Measurements from ENCODE around the gene AMER3.
"Not testable (repeated sequence)": the region's sequence is repeated elsewhere in the genome, so short reads cannot be mapped to it uniquely, and the experiment has no call there.

AMER3 gene

DNA sequence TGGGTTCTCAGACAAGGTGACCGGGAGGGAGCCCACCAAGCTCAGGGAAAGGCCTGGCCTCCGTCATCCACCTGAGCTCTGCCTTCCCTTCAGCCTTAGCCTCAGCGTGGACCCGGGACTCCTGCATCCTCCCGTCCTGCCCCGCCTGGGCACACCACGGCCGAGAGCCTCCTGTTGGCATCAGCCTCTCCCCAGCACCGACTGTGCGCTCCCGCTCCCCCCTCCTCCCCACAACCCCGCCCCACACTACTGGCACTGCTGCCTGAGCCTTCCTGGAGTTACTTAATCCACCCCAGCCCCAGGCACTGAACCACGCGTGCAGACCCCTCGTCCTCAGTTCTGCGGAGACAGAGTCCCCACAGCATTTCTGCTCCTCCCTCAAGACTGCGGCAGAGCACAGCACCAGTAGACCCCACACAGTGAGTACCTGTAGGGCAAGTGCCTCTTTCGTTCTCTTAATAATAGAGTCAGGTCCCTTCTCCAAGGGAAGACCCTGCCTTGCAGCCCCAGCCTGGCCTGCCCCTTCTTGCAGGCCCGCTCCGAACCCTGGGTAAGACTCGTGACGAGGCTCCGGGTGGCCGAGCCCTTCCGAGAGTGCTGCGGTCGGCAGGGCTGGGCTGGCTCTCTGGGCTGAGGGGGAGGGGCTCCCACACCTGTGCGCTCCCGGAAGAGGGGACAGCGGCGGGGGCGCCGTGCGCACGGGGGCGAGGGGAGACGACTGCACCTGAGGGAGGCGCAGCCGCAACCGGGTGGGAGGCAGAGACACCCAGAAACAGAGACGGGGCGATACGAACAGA lies at the start of gene AMER3:
TSS of gene AMER3 (plus strand) at position 285 of the 797 bp plus-strand sequence. CDS start 6,533 bp downstream, outside the sequence.
- Mint-ChIP-seq H3K4me1 (ENCODE audit: low read depth) (peaks cover 8% of the 10 kb centered on the region), H3K36me3 (ENCODE audit: low read depth) (no peaks in the 10 kb centered on the region), H3K9me3 (no peaks in the 10 kb centered on the region), H3K27ac (no peak within 1 kb of the TSS), H3K27me3 (peaks cover 66% of the 10 kb centered on the region), H3K4me3 (peak within 1 kb of the TSS; percentile 31)
- no peak for DNase-seq

- H3K36me3 Mint-ChIP-seq (ENCODE audit: low read depth); H3K4me1 Mint-ChIP-seq (ENCODE audit: low read depth); H3K27me3 Mint-ChIP-seq; H3K4me3 Mint-ChIP-seq; H3K27ac Mint-ChIP-seq; DNase-seq; H3K9me3 Mint-ChIP-seq: not testable (repeated sequence)
Measured at GRCh38 chr2:130714795-130715194, 40.5 kb upstream of the AMER3 start.

DNA sequence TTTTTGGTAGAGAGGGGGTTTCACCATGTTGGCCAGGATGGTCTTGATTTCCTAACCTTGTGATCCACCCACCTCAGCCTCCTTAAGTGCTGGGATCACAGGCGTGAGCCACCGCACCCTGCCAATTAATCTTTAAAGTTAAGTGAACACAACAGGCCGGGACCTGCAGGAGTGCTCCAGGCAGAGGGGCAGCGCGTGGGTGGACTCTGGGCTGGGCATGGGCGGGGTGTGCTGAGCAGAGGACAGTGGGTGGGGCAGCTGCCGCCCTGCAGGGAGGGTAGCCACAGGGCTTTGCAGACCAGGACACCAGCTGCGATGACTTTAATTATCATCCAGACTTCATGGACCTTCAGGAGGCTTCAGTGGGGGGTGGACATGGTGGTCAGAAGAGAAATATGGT lies 35.3 kb upstream of the AMER3 start:
- H3K9me3 Mint-ChIP-seq, result no peaks in the 10 kb centered on the region
- DNase-seq, result no peak
- H3K27me3 Mint-ChIP-seq, result peaks cover 11% of the 10 kb centered on the region
- no peak overlapping the region for H3K27ac Mint-ChIP-seq
- no peaks in the 10 kb centered on the region for H3K4me1 Mint-ChIP-seq (ENCODE audit: low read depth)
- H3K36me3 Mint-ChIP-seq (ENCODE audit: low read depth), result no peaks in the 10 kb centered on the region
- H3K4me3 Mint-ChIP-seq, result no peak overlapping the region

DNA sequence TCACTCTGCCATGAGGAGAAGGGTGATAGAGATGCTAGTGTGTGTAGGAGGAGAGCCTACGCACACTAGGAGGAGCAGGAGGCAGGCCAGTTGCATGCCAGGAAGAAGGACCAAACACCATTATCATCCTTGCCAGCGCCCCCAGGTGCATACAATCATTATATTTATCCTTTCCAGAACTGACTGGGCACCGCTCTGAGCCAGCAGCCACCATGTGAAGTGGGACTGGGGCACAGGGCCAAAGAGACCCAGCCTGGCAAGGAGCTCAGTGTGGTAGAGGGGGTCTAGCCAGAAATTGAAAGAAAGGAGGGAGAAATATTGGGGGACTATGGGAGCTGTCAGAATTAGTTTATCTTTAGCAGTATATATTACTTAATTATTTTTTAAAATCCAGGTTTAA lies 34.8 kb upstream of the AMER3 start:
- H3K36me3 Mint-ChIP-seq (ENCODE audit: low read depth), result no peaks in the 10 kb centered on the region
- no peaks in the 10 kb centered on the region for H3K9me3 Mint-ChIP-seq
- H3K4me3 Mint-ChIP-seq, result no peak overlapping the region
- no peak overlapping the region for H3K27ac Mint-ChIP-seq
- H3K27me3 Mint-ChIP-seq, result peaks cover 11% of the 10 kb centered on the region
- no peak for DNase-seq
- H3K4me1 Mint-ChIP-seq (ENCODE audit: low read depth), result no peaks in the 10 kb centered on the region

DNA sequence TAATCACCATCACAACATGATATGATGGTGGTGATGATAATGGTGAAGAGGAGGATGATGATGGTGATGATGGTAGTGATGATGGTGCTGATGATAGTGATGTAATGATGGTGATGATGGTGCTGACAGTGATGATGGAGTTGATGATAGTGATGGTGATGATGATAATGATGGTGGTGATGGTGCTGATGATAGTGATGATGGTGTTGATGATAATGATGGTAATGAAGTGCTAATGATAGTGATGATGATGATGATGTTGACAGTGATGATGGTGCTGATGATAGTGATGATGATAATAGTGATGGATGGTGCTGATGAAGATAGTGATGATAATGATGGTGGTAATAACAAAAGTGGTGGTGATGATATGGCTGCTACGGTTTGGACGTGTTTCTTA lies 30.9 kb upstream of the AMER3 start:
- Mint-ChIP-seq H3K4me3 (no peak overlapping the region), H3K27ac (no peak overlapping the region), H3K9me3 (no peaks in the 10 kb centered on the region), H3K27me3 (peaks cover 11% of the 10 kb centered on the region), H3K4me1 (ENCODE audit: low read depth) (peaks cover 18% of the 10 kb centered on the region), H3K36me3 (ENCODE audit: low read depth) (no peaks in the 10 kb centered on the region)
- DNase-seq, result no peak

DNA sequence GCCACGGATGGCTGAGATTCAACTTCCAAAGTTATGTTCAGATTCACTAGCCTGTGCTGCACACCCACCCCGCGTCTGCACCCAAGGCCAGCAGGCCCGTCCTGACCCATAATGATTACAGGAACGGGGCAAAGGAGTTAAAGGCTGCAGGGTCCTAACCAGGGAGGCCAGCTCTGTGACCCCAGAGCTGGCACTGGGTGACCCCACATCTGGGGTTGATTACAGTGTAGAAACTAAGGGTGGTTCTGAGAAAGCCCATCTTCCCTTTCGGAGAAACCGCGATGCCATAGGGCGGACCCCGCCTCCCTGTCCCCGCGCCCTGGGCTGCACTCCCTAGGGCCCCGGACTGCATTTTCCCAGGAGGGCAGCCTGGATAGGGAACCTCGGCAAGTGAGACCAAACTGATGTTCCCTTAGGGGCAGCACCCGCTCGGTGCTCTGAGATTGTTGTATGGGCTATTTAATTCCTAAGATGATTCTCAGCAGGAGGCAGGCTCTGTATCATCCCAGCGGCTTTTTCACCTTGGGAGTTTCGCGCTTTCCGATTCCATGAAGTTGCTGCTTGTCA lies 28.6 kb upstream of the AMER3 start:
- Mint-ChIP-seq H3K27ac (peak overlapping the region; percentile 68), H3K36me3 (ENCODE audit: low read depth) (no peaks in the 10 kb centered on the region), H3K27me3 (peaks cover 3% of the 10 kb centered on the region), H3K4me3 (peak overlapping the region; percentile 75), H3K4me1 (ENCODE audit: low read depth) (peaks cover 18% of the 10 kb centered on the region), H3K9me3 (no peaks in the 10 kb centered on the region)
- DNase-seq, result no peak

DNA sequence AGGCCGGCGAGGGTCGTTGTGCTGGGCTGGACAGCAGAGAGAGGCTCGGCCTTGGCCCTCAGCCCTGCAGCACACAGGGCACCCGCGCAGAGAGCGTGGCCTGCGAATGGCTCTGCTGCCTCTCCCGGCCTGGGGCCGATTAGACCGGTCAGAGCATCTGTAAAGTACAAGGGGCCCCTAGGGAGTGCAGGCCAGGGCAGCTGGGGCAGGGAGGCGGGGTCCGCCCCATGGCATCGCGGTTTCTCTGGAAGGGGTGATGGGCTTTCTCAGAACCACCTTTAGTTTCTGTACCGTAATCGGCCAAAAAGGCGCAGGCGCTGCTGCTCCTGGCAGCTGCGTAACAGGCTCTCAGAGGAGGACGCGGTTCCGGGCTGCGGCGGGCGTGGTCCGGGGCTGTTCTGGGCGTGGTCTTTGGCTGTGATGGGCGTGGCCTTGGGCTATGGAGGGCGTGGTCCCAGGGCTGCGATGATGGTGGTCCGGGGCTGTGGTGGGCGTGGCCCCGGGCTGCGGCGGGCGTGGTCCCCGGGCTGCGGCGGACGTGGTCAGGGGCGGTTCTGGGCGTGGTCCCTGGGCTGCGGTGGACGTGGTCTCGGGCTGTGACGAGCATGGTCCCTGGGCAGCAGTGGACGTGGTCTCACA lies 27.9 kb upstream of the AMER3 start:
- H3K27ac Mint-ChIP-seq, result peak overlapping the region; percentile 68
- peak; percentile 95 for DNase-seq
- no peaks in the 10 kb centered on the region for H3K9me3 Mint-ChIP-seq
- H3K4me3 Mint-ChIP-seq, result peak overlapping the region; percentile 75
- H3K36me3 Mint-ChIP-seq (ENCODE audit: low read depth), result no peaks in the 10 kb centered on the region
- H3K4me1 Mint-ChIP-seq (ENCODE audit: low read depth), result peaks cover 18% of the 10 kb centered on the region
- peaks cover 3% of the 10 kb centered on the region for H3K27me3 Mint-ChIP-seq

DNA sequence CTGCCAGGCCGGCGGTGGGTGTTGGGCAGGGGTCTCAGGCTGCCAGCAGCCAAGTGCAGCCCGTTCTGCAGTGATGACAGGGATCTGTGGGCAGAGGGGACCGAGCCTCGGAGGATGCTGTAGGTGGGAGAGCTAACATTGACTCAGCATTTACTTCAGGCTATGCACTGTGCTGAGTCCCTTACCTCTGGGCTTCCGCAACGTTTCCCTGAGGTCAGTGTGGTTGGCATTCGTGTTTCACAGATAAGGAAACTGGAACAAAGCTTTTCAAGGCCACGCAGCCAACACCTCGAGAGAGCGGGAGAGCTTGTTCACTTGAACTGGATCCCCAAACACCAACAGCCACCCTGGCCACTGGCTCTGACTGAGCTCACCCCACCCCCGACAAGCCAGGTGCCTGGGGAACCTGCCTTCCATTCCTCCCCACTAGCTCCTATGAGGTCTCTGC lies 27.3 kb upstream of the AMER3 start:
- Mint-ChIP-seq H3K4me3 (peak overlapping the region; percentile 75), H3K27me3 (no peaks in the 10 kb centered on the region), H3K27ac (peak overlapping the region; percentile 68), H3K4me1 (ENCODE audit: low read depth) (peaks cover 18% of the 10 kb centered on the region), H3K9me3 (no peaks in the 10 kb centered on the region), H3K36me3 (ENCODE audit: low read depth) (no peaks in the 10 kb centered on the region)
- no peak for DNase-seq

GRCh38 chr2:130728549-130729316 lies 26.6 kb upstream of the AMER3 start, which contains the start of gene GPR148:
Gene GPR148, plus strand, starts transcription at chr2:130729070. Its CDS starts 82 bp downstream, at chr2:130729152.
- H3K4me1 Mint-ChIP-seq (ENCODE audit: low read depth), result peaks cover 18% of the 10 kb centered on the region
- H3K36me3 Mint-ChIP-seq (ENCODE audit: low read depth), result no peaks in the 10 kb centered on the region
- H3K27me3 Mint-ChIP-seq, result no peaks in the 10 kb centered on the region
- DNase-seq, result no peak
- H3K4me3 Mint-ChIP-seq, result peak within 1 kb of the TSS; percentile 75
- peak within 1 kb of the TSS; percentile 68 for H3K27ac Mint-ChIP-seq
- H3K9me3 Mint-ChIP-seq, result no peaks in the 10 kb centered on the region

- H3K36me3 Mint-ChIP-seq (ENCODE audit: low read depth), result no peaks in the 10 kb centered on the region
- H3K9me3 Mint-ChIP-seq, result peaks cover under 1% of the 10 kb centered on the region
- no peaks in the 10 kb centered on the region for H3K27me3 Mint-ChIP-seq
- peaks cover 18% of the 10 kb centered on the region for H3K4me1 Mint-ChIP-seq (ENCODE audit: low read depth)
- H3K27ac Mint-ChIP-seq, result no peak overlapping the region
- no peak for DNase-seq
- no peak overlapping the region for H3K4me3 Mint-ChIP-seq
Measured at GRCh38 chr2:130729322-130730299, 25.7 kb upstream of the AMER3 start.

- H3K4me1 Mint-ChIP-seq (ENCODE audit: low read depth); H3K9me3 Mint-ChIP-seq; H3K27ac Mint-ChIP-seq; H3K27me3 Mint-ChIP-seq; H3K36me3 Mint-ChIP-seq (ENCODE audit: low read depth); H3K4me3 Mint-ChIP-seq; DNase-seq: not testable (repeated sequence)
Measured at GRCh38 chr2:130732257-130732656, 23.1 kb upstream of the AMER3 start.

- Mint-ChIP-seq H3K27ac (no peak overlapping the region), H3K36me3 (ENCODE audit: low read depth) (no peaks in the 10 kb centered on the region), H3K9me3 (peaks cover 4% of the 10 kb centered on the region), H3K27me3 (peaks cover 12% of the 10 kb centered on the region), H3K4me1 (ENCODE audit: low read depth) (no peaks in the 10 kb centered on the region), H3K4me3 (no peak overlapping the region)
- DNase-seq, result no peak
Measured at GRCh38 chr2:130735200-130735599, 20.1 kb upstream of the AMER3 start.

DNA sequence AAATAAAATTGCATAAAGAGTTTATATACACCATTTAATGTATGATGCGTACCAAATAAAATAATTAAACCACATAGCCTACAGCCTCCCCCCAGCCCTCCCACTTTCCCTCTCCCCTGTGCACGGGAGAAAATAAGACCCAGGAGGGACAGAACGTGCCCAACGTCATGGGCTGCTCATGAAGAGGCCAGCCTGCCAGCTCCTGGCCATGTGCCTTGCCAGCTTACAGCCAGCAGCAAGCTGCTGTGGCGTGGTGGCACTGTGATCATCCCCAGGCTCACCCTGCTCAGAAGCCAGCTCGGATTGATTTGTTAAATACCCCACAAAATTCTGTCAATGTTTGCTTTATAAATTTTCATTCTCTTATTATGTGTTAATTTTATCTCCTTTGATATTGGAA lies 18.9 kb upstream of the AMER3 start:
- no peak overlapping the region for H3K27ac Mint-ChIP-seq
- peaks cover 4% of the 10 kb centered on the region for H3K9me3 Mint-ChIP-seq
- no peaks in the 10 kb centered on the region for H3K36me3 Mint-ChIP-seq (ENCODE audit: low read depth)
- no peak overlapping the region for H3K4me3 Mint-ChIP-seq
- H3K27me3 Mint-ChIP-seq, result peaks cover 19% of the 10 kb centered on the region
- H3K4me1 Mint-ChIP-seq (ENCODE audit: low read depth), result no peaks in the 10 kb centered on the region
- no peak for DNase-seq
